IMR-90 (cell line): ENCODE measurements around the gene UBE2E2. TPM values are rescaled to one million over a fixed set of nuclear protein-coding genes. Genes with fewer than 3 reads are reported as not detected.

ENCODE experiments used
- ATAC-seq: fragments of 200-7000 bp; cut with Tn5 transposase; 2 replicates; pipeline ENCODE4 v1.9.1; 2020; ENCODE audit warnings: low read depth, mild to moderate bottlenecking, moderate library complexity
- BruUV-seq: library from RNA; stranded (reverse); fragments of 400-500 nt; replicated peaks from 2 replicates; lab custom pipeline; 2021; lab: Mats Ljungman, UMichigan
- CTCF ChIA-PET: fragments of 300-600 bp; formaldehyde crosslinking; extraction: SDS; loops from one replicate; lab custom pipeline; 2021; ENCODE audit warnings: antibody characterized with exemption; lab: Yijun Ruan, JAX
- POLR2A ChIA-PET: fragments of 300-600 bp; sonication (Branson Sonifier 250); formaldehyde crosslinking; loops from one replicate; lab custom pipeline; 2022; ENCODE audit warnings: antibody characterized with exemption; ENCODE audit not compliant: unreplicated experiment; lab: Charles Lee
- DNase-seq: peaks from one replicate; pipeline ENCODE4 v3.0.0; 2013
- H2AFZ ChIP-seq: replicated peaks from 2 replicates; pipeline ENCODE3; 2013; ENCODE audit warnings: low read length, mild to moderate bottlenecking; ENCODE audit not compliant: poor library complexity
- H2AK5ac ChIP-seq: 2 replicates; pipeline ENCODE4 v1.6.1; 2013; ENCODE audit warnings: low read depth, low read length, inconsistent platforms
- H2AK9ac ChIP-seq: replicated peaks from 2 replicates; pipeline ENCODE3; 2013; ENCODE audit warnings: mild to moderate bottlenecking, low read depth, low read length, moderate library complexity; ENCODE audit not compliant: poor library complexity
- H2BK120ac ChIP-seq: 2 replicates; pipeline ENCODE4 v1.6.1; 2013; ENCODE audit warnings: low read depth, low read length, inconsistent platforms
- H2BK15ac ChIP-seq: 3 replicates; pipeline ENCODE4 v1.6.1; 2013; ENCODE audit warnings: low read depth, low read length, inconsistent platforms
- H2BK20ac ChIP-seq: 2 replicates; pipeline ENCODE4 v1.6.1; 2013; ENCODE audit warnings: low read depth, mild to moderate bottlenecking, inconsistent platforms, low read length, moderate library complexity
- H2BK5ac ChIP-seq: 2 replicates; pipeline ENCODE4 v1.6.1; 2013; ENCODE audit warnings: mild to moderate bottlenecking, low read depth, low read length, inconsistent platforms; ENCODE audit not compliant: poor library complexity, severe bottlenecking
- H3K14ac ChIP-seq: replicated peaks from 2 replicates; pipeline ENCODE4 v1.6.1; 2013; ENCODE audit warnings: low read depth, low read length, inconsistent platforms
- H3K18ac ChIP-seq: 2 replicates; pipeline ENCODE4 v1.6.1; 2013; ENCODE audit warnings: low read depth, low read length, control low read depth
- H3K23ac ChIP-seq: 2 replicates; pipeline ENCODE4 v1.6.1; 2013; ENCODE audit warnings: low read depth, low read length, inconsistent platforms
- H3K27ac ChIP-seq: 2 replicates; pipeline ENCODE4 v1.5.1; 2013; ENCODE audit warnings: mild to moderate bottlenecking, control low read depth, low read length; ENCODE audit not compliant: insufficient read depth
- H3K27me3 ChIP-seq: 2 replicates; pipeline ENCODE4 v1.6.1; 2013; ENCODE audit warnings: low read length; ENCODE audit not compliant: control insufficient read depth, insufficient read depth
- H3K36me3 ChIP-seq: 2 replicates; pipeline ENCODE4 v1.6.1; 2013; ENCODE audit warnings: low read length, mixed read lengths; ENCODE audit not compliant: control insufficient read depth, insufficient read depth
- H3K4ac ChIP-seq: 2 replicates; pipeline ENCODE4 v1.6.1; 2013; ENCODE audit warnings: low read depth, low read length, inconsistent platforms
- H3K4me1 ChIP-seq: 2 replicates; pipeline ENCODE4 v1.6.1; 2013; ENCODE audit warnings: low read length, mixed read lengths; ENCODE audit not compliant: control insufficient read depth, insufficient read depth
- H3K4me2 ChIP-seq: 2 replicates; pipeline ENCODE4 v1.6.1; 2013; ENCODE audit warnings: low read depth, mild to moderate bottlenecking, control low read depth, low read length, moderate library complexity
- H3K4me3 ChIP-seq: 2 replicates; pipeline ENCODE4 v1.5.1; 2013; ENCODE audit warnings: low read depth, mild to moderate bottlenecking, control low read depth, low read length, moderate library complexity; ENCODE audit not compliant: insufficient read depth
- H3K56ac ChIP-seq: 2 replicates; pipeline ENCODE4 v1.6.1; 2013; ENCODE audit warnings: low read length, inconsistent platforms; ENCODE audit not compliant: insufficient read depth; ENCODE audit errors: extremely low read depth
- H3K79me1 ChIP-seq, 2 experiments: 2 replicates each; pipeline ENCODE4 v1.6.1; 2013; ENCODE audit warnings: low read length in 2 of 2, inconsistent platforms in 1 of 2, low read depth in 1 of 2
- H3K9ac ChIP-seq: 2 replicates; pipeline ENCODE4 v1.6.1; 2013; ENCODE audit warnings: low read depth, low read length, control low read depth
- H3K9me1 ChIP-seq: 2 replicates; pipeline ENCODE4 v1.6.1; 2013; ENCODE audit warnings: low read length, inconsistent platforms; ENCODE audit not compliant: insufficient read depth
- H3K9me3 ChIP-seq: 2 replicates; pipeline ENCODE4 v1.6.1; 2013; ENCODE audit warnings: low read length; ENCODE audit not compliant: control insufficient read depth, insufficient read depth
- H4K20me1 ChIP-seq: 2 replicates; pipeline ENCODE4 v1.6.1; 2013; ENCODE audit warnings: low read length, inconsistent platforms; ENCODE audit not compliant: insufficient read depth
- H4K5ac ChIP-seq: 2 replicates; pipeline ENCODE4 v1.6.1; 2013; ENCODE audit warnings: mild to moderate bottlenecking, low read depth, low read length, control low read depth
- H4K8ac ChIP-seq, 2 experiments: 2 replicates each; pipeline ENCODE4 v1.6.1; 2013; ENCODE audit warnings: low read depth in 2 of 2, low read length in 2 of 2, control low read depth in 1 of 2, inconsistent platforms in 1 of 2
- H4K91ac ChIP-seq: 2 replicates; pipeline ENCODE4 v1.6.1; 2013; ENCODE audit warnings: low read depth, low read length, inconsistent platforms; ENCODE audit not compliant: insufficient read depth
- FOS ChIP-seq: fragments of 150-350 bp; IDR thresholded peaks from 2 replicates; pipeline ENCODE4 v1.6.1; 2016; ENCODE audit warnings: low read depth, low read length
- MAFK ChIP-seq: IDR thresholded peaks from 2 replicates; pipeline ENCODE4 v1.6.1; 2012; ENCODE audit warnings: low read depth, low read length, improper control_type of control experiment
- MAZ ChIP-seq: IDR thresholded peaks from 2 replicates; pipeline ENCODE4 v1.6.1; 2012; ENCODE audit warnings: low read depth, mild to moderate bottlenecking, low read length, improper control_type of control experiment, moderate library complexity, borderline replicate concordance
- MXI1 ChIP-seq: IDR thresholded peaks from 2 replicates; pipeline ENCODE4 v1.6.1; 2012; ENCODE audit warnings: low read depth, mild to moderate bottlenecking, low read length, moderate library complexity, borderline replicate concordance
- NFE2L2 ChIP-seq: fragments of 150-350 bp; IDR thresholded peaks from 2 replicates; pipeline ENCODE4 v1.6.1; 2016; ENCODE audit warnings: low read depth, mild to moderate bottlenecking, low read length
- RAD21 ChIP-seq: IDR thresholded peaks from 2 replicates; pipeline ENCODE4 v1.6.1; 2012; ENCODE audit warnings: low read length, improper control_type of control experiment
- RCOR1 ChIP-seq: IDR thresholded peaks from 2 replicates; pipeline ENCODE4 v1.6.1; 2012; ENCODE audit warnings: mild to moderate bottlenecking, low read length, improper control_type of control experiment; ENCODE audit not compliant: insufficient replicate concordance
- RFX5 ChIP-seq: IDR thresholded peaks from 2 replicates; pipeline ENCODE4 v1.8.0; 2012; ENCODE audit warnings: low read depth, mild to moderate bottlenecking, low read length, moderate library complexity
- SMC3 ChIP-seq: fragments of 150-350 bp; IDR thresholded peaks from 2 replicates; pipeline ENCODE4 v1.6.1; 2016; ENCODE audit warnings: low read depth, mild to moderate bottlenecking, antibody characterized with exemption, low read length, moderate library complexity
- WGBS, 2 experiments: methylation state at CpG; one replicate each; pipeline versions ENCODE4 v1.1.5 to v1.1.7; 2013; ENCODE audit warnings: missing lambda C conversion rate in 2 of 2; ENCODE audit not compliant: insufficient read length in 1 of 2; ENCODE audit errors: extremely low coverage in 2 of 2; 5-methylcytosine and 5-hydroxymethylcytosine counted together
- dilution Hi-C: fragments of 300-500 bp; cut with HindIII; formaldehyde crosslinking; loops from one replicate; pipeline ENCODE4 v1.14.3; 2018; ENCODE audit warnings: low sequenced_read_pairs; ENCODE audit not compliant: unreplicated experiment
- in situ Hi-C: fragments of 300-500 bp; cut with MboI; formaldehyde crosslinking; loops from 3 replicates; pipeline ENCODE4 v1.14.3; 2019; ENCODE audit warnings: low sequenced_read_pairs, inconsistent platforms, mixed read lengths
- intact Hi-C: fragments of 100-400 bp; cut with micrococcal nuclease; formaldehyde crosslinking; loops from 2 replicates; pipeline ENCODE4 v1.10.0; 2022
- polyA plus RNA-seq, 3 experiments: library from polyadenylated mRNA; depleted of rRNA; stranded (reverse); fragments of >200 nt; gene quantifications; 2 replicates each; pipeline ENCODE4 v1.2.3, GENCODE V29; 2012; ENCODE audit warnings: low replicate concordance in 1 of 3
- total RNA-seq: library from RNA; depleted of rRNA; stranded (reverse); fragments of >200 nt; gene quantifications from 2 replicates; pipeline ENCODE4 v1.2.3, GENCODE V29; 2012
- TF ChIP-seq, protein P1 (sequence below): fragments of 150-350 bp; IDR thresholded peaks from 2 replicates; pipeline ENCODE4 v1.6.1; 2016; ENCODE audit warnings: low read depth, mild to moderate bottlenecking, low read length, moderate library complexity, borderline replicate concordance
- TF ChIP-seq, protein P2 (sequence below): conservative IDR thresholded peaks from 2 replicates; pipeline ENCODE4 v1.5.1; 2012; ENCODE audit warnings: mild to moderate bottlenecking, low read depth, low read length, improper control_type of control experiment

Gene UBE2E2
- total and polyA plus RNA-seq, 2 of the 4 experiments (the other 2 are of a cell fraction): 18.6 to 32.7 TPM

DNA sequence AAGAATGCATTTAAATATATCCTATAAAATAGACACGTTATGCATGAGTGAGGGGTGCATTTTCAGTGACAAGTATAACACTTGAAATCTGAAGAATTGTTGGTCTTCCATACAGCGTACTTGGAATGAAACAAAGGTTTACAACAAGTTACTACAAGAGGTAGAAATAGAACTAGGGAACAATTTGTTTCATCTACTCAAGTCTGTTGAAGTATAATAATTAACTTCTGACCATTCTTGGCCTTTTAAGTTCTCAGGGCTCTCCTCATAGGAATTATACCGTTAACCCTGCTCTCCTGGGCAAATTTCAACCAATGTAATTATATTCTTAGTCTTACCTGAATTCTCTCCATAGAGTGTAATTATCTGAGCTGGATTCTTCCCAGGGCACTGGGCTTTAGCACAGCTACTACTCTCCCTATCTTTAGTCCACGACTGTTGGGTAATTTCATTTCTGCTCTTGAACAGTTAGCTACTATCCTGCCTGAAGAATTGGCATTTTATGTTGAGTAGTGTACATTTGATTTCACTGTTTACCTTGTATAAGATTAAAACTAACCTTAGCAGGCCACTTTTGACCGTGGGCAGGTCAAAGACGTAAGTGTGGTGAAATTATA, 100.6 kb downstream of the UBE2E2 start:
- Histone ChIP-seq H3K4ac (no peak overlapping the region), H4K8ac (no peak overlapping the region), H3K14ac (no peak overlapping the region), H2AFZ (no peak overlapping the region), H3K9me1 (no peaks in the 10 kb centered on the region), H3K9me3 (no peaks in the 10 kb centered on the region), H3K79me1 (peaks cover 10 to 13% of the 10 kb centered on the region in 2 experiments; a peak in 2 of 4 replicates), H2BK120ac (no peak overlapping the region), H3K4me1 (no peaks in the 10 kb centered on the region; the same call in 1 of the 2 replicates), H4K20me1 (0 out of 2 replicates have a peak, but pooled peaks cover 5% of the 10 kb centered on the region), H4K91ac (no peak overlapping the region), H2BK5ac (no peak overlapping the region), H3K9ac (no peak overlapping the region), H2AK5ac (no peak overlapping the region), H2BK15ac (no peak overlapping the region), H3K23ac (no peak overlapping the region), H3K4me3 (no peak overlapping the region), H3K18ac (no peak overlapping the region), H3K27me3 (no peaks in the 10 kb centered on the region), H3K56ac (no peak overlapping the region), H3K36me3 (no peaks in the 10 kb centered on the region), H3K27ac (no peak overlapping the region), H2AK9ac (no peak overlapping the region), H2BK20ac (no peak overlapping the region), H4K5ac (no peak overlapping the region), H3K4me2 (no peak overlapping the region)
- ChIA-PET POLR2A (no interaction called here), CTCF (no interaction called here)
- ATAC-seq: no peak
- intact Hi-C loops (no loop called here), in situ Hi-C loops (no loop called here), dilution Hi-C loops (no loop called here)
- DNase-seq: no peak
- no TSS peak for BruUV-seq
- WGBS, 2 experiments: no CpG with 5 or more reads among the region's 6 CpGs
- no peak for TF ChIP-seq RAD21
- no peak for TF ChIP-seq RCOR1
- no peak for TF ChIP-seq FOS
- TF ChIP-seq MAZ: no peak
- no peak for TF ChIP-seq MAFK
- TF ChIP-seq SMC3: no peak
- TF ChIP-seq, protein P1, sequence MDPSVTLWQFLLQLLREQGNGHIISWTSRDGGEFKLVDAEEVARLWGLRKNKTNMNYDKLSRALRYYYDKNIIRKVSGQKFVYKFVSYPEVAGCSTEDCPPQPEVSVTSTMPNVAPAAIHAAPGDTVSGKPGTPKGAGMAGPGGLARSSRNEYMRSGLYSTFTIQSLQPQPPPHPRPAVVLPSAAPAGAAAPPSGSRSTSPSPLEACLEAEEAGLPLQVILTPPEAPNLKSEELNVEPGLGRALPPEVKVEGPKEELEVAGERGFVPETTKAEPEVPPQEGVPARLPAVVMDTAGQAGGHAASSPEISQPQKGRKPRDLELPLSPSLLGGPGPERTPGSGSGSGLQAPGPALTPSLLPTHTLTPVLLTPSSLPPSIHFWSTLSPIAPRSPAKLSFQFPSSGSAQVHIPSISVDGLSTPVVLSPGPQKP: no peak
- TF ChIP-seq MXI1: no peak
- no peak for TF ChIP-seq NFE2L2
- no peak for TF ChIP-seq RFX5
- TF ChIP-seq, protein P2, sequence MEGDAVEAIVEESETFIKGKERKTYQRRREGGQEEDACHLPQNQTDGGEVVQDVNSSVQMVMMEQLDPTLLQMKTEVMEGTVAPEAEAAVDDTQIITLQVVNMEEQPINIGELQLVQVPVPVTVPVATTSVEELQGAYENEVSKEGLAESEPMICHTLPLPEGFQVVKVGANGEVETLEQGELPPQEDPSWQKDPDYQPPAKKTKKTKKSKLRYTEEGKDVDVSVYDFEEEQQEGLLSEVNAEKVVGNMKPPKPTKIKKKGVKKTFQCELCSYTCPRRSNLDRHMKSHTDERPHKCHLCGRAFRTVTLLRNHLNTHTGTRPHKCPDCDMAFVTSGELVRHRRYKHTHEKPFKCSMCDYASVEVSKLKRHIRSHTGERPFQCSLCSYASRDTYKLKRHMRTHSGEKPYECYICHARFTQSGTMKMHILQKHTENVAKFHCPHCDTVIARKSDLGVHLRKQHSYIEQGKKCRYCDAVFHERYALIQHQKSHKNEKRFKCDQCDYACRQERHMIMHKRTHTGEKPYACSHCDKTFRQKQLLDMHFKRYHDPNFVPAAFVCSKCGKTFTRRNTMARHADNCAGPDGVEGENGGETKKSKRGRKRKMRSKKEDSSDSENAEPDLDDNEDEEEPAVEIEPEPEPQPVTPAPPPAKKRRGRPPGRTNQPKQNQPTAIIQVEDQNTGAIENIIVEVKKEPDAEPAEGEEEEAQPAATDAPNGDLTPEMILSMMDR: no peak
